ENCODE results near the gene DNAJC16.

DNAJC16 gene

GRCh38 chr1:15622712-15623373, 96.2 kb downstream of the DNAJC16 start:
- DNase-seq: no peak

- no peak for DNase-seq
Observed at GRCh38 chr1:15623435-15623834, 96.8 kb downstream of the DNAJC16 start.

DNA sequence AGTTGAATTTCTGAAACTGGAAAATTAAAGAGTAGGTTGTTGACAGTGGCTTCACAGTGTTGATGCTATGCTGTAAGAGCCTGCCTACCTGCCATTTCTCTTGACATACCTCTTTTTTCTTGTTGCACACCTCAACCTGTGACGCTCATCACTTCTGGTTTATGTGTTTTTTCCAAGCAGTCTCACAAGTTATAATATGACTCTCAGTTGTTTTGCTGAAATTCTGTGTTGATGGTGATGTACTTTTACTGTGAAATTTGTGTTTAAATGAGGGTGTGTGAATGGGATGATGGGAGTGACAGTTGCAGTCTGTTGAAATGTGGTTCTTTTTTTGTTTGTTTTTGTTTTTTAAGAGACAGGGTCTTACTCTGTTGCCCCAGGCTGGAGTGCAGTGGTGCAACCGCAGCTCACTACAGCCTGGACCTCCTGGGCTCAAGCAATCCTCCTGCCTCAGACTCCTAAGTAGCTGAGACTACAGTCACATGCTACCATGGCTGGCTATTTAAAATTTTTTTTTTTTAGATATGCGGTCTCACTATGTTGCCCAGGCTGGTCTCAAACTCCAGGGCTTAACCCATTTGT, 97.6 kb downstream of the DNAJC16 start:
- DNase-seq: no peak

DNA sequence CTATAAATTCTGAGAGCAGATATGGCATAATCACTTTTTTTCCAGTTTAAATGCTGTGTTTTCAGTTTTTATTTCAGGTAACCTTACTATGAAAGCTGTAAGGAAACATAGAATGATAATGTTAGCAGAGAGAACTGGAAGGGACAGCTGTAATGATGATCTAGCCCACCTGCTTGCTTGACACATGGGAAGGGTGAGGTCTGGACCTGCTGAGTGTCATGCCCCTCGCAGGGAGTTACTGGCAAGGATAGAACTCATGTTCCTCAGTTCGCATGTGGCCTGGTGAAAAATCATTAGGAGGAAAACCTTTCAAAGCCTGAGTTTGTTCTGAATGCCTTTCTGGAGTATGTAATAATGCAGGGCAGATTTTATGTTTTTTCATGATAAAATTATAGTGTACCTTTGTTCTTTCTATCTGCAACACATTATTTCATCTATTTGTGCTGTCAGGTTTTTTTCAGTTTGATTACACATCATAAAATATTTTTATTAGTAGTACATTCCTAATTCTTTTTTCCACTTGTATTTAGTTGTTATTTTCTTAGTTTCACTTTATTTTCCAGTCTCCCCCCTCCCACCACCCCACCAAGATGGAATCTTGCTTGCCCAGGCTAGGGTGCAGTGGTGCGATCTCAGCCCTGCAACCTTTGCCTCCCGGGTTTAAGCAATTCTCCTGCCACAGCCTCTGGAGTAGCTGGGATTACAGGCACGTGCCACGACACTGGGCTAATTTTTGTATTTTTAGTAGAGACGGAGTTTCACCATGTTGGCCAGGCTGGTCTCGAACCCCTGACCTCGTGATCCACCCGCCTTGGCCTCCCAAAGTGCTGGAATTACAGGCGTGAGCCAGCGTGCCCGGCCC, 98.6 kb downstream of the DNAJC16 start:
- no peak for DNase-seq

Data from cerebellar nuclear complex (tissue), 1 donor.